Mesendoderm (in vitro differentiated cells): ENCODE data around the gene ZNF641.
"Not testable (repeated sequence)": the region's sequence is repeated elsewhere in the genome, so short reads cannot be mapped to it uniquely, and the experiment has no call there.

ENCODE experiments used
- DNase-seq: peaks from one replicate; pipeline ENCODE4 v3.0.0; 2013
- H2AK5ac ChIP-seq: 2 replicates; pipeline ENCODE4 v1.6.1; 2013; ENCODE audit warnings: low read length, inconsistent platforms
- H2BK120ac ChIP-seq: 2 replicates; pipeline ENCODE4 v1.6.1; 2013; ENCODE audit warnings: low read depth, mild to moderate bottlenecking, low read length, moderate library complexity, mixed read lengths
- H2BK15ac ChIP-seq: replicated peaks from 2 replicates; pipeline ENCODE4 v1.6.1; 2013; ENCODE audit warnings: low read depth, mild to moderate bottlenecking, moderate library complexity
- H2BK5ac ChIP-seq: 2 replicates; pipeline ENCODE4 v1.6.1; 2013; ENCODE audit warnings: low read length, inconsistent platforms
- H3K18ac ChIP-seq: 2 replicates; pipeline ENCODE4 v1.6.1; 2013; ENCODE audit warnings: mild to moderate bottlenecking, low read length, mixed read lengths
- H3K23ac ChIP-seq: one replicate; pipeline ENCODE4 v1.6.1; 2013; ENCODE audit warnings: low read length
- H3K27ac ChIP-seq: 2 replicates; pipeline ENCODE4 v1.5.1; 2013; ENCODE audit warnings: low read depth, mild to moderate bottlenecking, inconsistent platforms, low read length, moderate library complexity
- H3K27me3 ChIP-seq: 2 replicates; pipeline ENCODE4 v1.6.1; 2013; ENCODE audit warnings: low read length, control low read depth, mild to moderate bottlenecking, inconsistent platforms; ENCODE audit not compliant: insufficient read depth, poor library complexity
- H3K36me3 ChIP-seq: 2 replicates; pipeline ENCODE4 v1.6.1; 2013; ENCODE audit warnings: low read length, inconsistent platforms; ENCODE audit not compliant: control insufficient read depth, insufficient read depth
- H3K4ac ChIP-seq: one replicate; pipeline ENCODE4 v1.6.1; 2013; ENCODE audit warnings: low read depth, mild to moderate bottlenecking, low read length, moderate library complexity
- H3K4me1 ChIP-seq: 2 replicates; pipeline ENCODE4 v1.6.1; 2013; ENCODE audit warnings: low read depth, low read length, inconsistent platforms; ENCODE audit not compliant: control insufficient read depth
- H3K4me2 ChIP-seq: 2 replicates; pipeline ENCODE4 v1.6.1; 2013; ENCODE audit warnings: low read length
- H3K4me3 ChIP-seq: 2 replicates; pipeline ENCODE4 v1.5.1; 2013; ENCODE audit warnings: mild to moderate bottlenecking, low read length
- H3K56ac ChIP-seq: one replicate; pipeline ENCODE4 v1.6.1; 2013; ENCODE audit warnings: low read length
- H3K79me1 ChIP-seq: 2 replicates; pipeline ENCODE4 v1.6.1; 2013; ENCODE audit warnings: low read length, inconsistent platforms
- H3K79me2 ChIP-seq: 2 replicates; pipeline ENCODE4 v1.6.1; 2013; ENCODE audit warnings: mild to moderate bottlenecking, low read length; ENCODE audit not compliant: control insufficient read depth, insufficient read depth
- H3K9ac ChIP-seq: 2 replicates; pipeline ENCODE4 v1.6.1; 2013; ENCODE audit warnings: low read length, inconsistent platforms
- H4K5ac ChIP-seq: one replicate; pipeline ENCODE4 v1.6.1; 2013; ENCODE audit warnings: low read length
- H4K8ac ChIP-seq: one replicate; pipeline ENCODE4 v1.6.1; 2013; ENCODE audit warnings: low read depth, mild to moderate bottlenecking, control low read depth, low read length, moderate library complexity
- WGBS: extraction: QIAGEN DNeasy Blood & Tissue Kit; methylation state at CpG from one replicate; pipeline ENCODE4 v1.1.7; 2013; ENCODE audit warnings: low lambda C conversion rate, missing lambda C conversion rate; ENCODE audit not compliant: insufficient coverage; ENCODE audit errors: extremely low coverage; 5-methylcytosine and 5-hydroxymethylcytosine counted together

ZNF641 gene

DNA sequence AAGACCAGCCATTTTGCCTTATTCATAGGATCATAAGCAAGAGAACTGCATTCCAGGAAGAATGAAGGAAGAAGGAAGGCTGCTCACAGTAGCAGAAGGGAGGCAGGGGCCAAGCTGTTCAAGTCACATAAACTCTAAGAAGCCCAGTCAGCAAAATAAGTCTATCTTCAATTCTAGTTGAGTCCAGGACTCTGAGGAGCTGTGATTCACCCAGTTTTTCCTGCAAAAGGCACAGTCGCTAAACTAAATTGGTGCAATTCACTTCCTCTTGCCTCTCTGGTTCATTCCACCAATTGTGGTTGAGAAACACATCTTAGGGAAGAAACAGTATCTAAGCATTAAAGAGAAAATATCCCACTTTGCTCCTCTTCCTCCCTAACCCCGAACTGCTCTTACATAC, 9.8 kb downstream of the ZNF641 start:
- H3K79me2 ChIP-seq: no peaks in the 10 kb centered on the region
- no peak overlapping the region for H3K9ac ChIP-seq
- H4K8ac ChIP-seq: no peak overlapping the region
- peaks cover 2% of the 10 kb centered on the region for H3K36me3 ChIP-seq
- H3K4me1 ChIP-seq: no peaks in the 10 kb centered on the region
- no peak overlapping the region for H3K4me3 ChIP-seq
- no peak overlapping the region for H3K4ac ChIP-seq
- WGBS: no CpG with 5 or more reads among the region's 2 CpGs
- H3K23ac ChIP-seq: no peak overlapping the region
- H3K56ac ChIP-seq: no peak overlapping the region
- no peak overlapping the region for H3K4me2 ChIP-seq
- H3K18ac ChIP-seq: no peak overlapping the region
- no peak overlapping the region for H2BK15ac ChIP-seq
- no peak overlapping the region for H4K5ac ChIP-seq
- H3K79me1 ChIP-seq: no peaks in the 10 kb centered on the region
- no peak overlapping the region for H2BK120ac ChIP-seq
- no peak overlapping the region for H3K27ac ChIP-seq
- H2BK5ac ChIP-seq: no peak overlapping the region
- H2AK5ac ChIP-seq: no peak overlapping the region
- no peak for DNase-seq
- H3K27me3 ChIP-seq: no peaks in the 10 kb centered on the region

DNA sequence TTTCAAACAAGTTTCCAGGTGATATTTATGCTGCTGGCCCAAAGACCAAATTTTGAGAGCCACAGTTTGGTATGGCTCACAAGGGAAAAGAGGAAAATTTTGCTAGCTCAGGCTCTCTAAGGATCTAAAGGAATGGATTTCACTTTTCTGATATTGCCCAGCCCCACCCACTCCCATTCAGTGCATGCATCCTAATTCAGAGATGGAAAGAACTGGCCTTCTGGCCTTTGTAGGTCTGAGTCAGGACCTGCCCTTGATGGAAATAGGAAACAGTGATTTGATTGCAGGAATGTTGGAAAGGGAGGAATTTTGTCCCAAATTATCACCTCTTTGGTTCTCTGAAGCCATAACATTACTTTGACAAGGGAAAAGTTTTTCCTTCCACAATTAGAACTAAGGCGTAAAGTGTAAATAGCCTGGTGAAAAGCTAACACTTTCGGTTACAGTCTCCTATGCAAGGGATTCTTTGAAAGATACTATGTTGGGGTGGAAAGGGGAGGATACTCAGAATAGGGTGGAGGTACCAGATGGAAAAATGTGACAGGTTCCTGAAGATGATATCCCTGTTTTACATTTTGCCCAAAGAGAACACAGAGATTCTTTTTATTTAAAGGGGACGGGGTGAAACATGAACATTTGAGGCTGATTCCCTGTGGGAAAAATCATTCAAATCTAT, 11.1 kb downstream of the ZNF641 start:
- no peaks in the 10 kb centered on the region for H3K4me1 ChIP-seq
- no peak overlapping the region for H3K9ac ChIP-seq
- H4K5ac ChIP-seq: no peak overlapping the region
- no peak overlapping the region for H3K27ac ChIP-seq
- H2BK15ac ChIP-seq: no peak overlapping the region
- H3K56ac ChIP-seq: no peak overlapping the region
- H3K79me2 ChIP-seq: no peaks in the 10 kb centered on the region
- peaks cover 2% of the 10 kb centered on the region for H3K36me3 ChIP-seq
- H4K8ac ChIP-seq: no peak overlapping the region
- H2AK5ac ChIP-seq: no peak overlapping the region
- no peak overlapping the region for H3K4me3 ChIP-seq
- no peak overlapping the region for H2BK120ac ChIP-seq
- no peak for DNase-seq
- no CpG with 5 or more reads among the region's 3 CpGs for WGBS
- H3K23ac ChIP-seq: no peak overlapping the region
- no peak overlapping the region for H3K18ac ChIP-seq
- no peaks in the 10 kb centered on the region for H3K79me1 ChIP-seq
- H2BK5ac ChIP-seq: no peak overlapping the region
- no peak overlapping the region for H3K4me2 ChIP-seq
- H3K4ac ChIP-seq: no peak overlapping the region
- no peaks in the 10 kb centered on the region for H3K27me3 ChIP-seq

DNA sequence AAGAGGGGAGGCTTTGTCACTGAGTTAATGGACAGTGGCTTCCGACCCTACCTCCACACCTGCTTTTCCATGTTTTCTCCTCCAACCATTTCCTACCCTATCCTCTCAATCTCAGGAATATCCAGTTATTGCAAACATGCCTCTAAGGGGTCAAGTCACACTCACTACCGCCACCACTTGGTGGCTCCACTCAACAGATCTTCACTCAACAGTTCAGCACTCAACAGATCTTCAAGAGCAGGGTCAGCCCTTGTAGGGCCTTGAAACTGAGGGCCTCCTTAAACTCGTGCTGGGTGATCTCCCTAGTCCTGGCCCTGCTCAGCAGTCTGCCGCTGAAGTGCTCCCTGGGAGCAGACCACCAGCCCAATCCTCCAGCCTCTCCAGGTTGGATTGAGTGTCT, 14.2 kb downstream of the ZNF641 start:
- Histone ChIP-seq H3K9ac (no peak overlapping the region), H3K4me2 (no peak overlapping the region), H3K36me3 (no peaks in the 10 kb centered on the region), H4K8ac (no peak overlapping the region), H2BK5ac (no peak overlapping the region), H3K23ac (no peak overlapping the region), H2BK120ac (no peak overlapping the region), H3K4me3 (no peak overlapping the region), H3K27ac (no peak overlapping the region), H3K4ac (no peak overlapping the region), H3K79me1 (no peaks in the 10 kb centered on the region), H3K56ac (no peak overlapping the region), H3K4me1 (no peaks in the 10 kb centered on the region), H4K5ac (no peak overlapping the region), H3K27me3 (no peaks in the 10 kb centered on the region), H3K18ac (no peak overlapping the region), H3K79me2 (no peaks in the 10 kb centered on the region), H2AK5ac (no peak overlapping the region), H2BK15ac (no peak overlapping the region)
- WGBS: no CpG with 5 or more reads among the region's 4 CpGs
- peak; percentile 40 for DNase-seq

DNA sequence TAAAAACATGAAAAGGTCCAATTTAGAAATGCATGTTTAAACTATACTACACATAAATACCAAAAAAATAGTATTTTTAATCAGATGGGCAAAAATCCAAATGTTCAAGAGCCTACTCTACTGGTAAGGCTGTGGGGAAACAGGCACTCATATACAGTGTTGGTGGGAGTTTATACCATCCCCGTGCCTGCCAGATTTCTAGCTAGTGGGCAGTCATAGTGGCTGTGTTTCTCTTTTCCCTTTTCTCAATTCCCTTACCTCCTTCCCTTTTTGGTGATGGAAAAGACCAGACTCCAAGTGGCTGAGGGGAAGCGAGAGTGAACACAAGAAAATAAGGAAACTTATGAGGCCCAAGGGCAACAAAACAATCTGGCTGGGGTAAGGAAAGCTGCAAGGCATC, 14.7 kb downstream of the ZNF641 start:
- no peak overlapping the region for H2BK15ac ChIP-seq
- no peaks in the 10 kb centered on the region for H3K79me2 ChIP-seq
- no peaks in the 10 kb centered on the region for H3K36me3 ChIP-seq
- H3K27me3 ChIP-seq: no peaks in the 10 kb centered on the region
- no peak overlapping the region for H3K56ac ChIP-seq
- H3K27ac ChIP-seq: no peak overlapping the region
- H4K8ac ChIP-seq: no peak overlapping the region
- H3K4ac ChIP-seq: no peak overlapping the region
- WGBS: no CpG with 5 or more reads among the region's 2 CpGs
- H3K79me1 ChIP-seq: no peaks in the 10 kb centered on the region
- H3K9ac ChIP-seq: no peak overlapping the region
- no peaks in the 10 kb centered on the region for H3K4me1 ChIP-seq
- H3K18ac ChIP-seq: no peak overlapping the region
- no peak overlapping the region for H3K4me3 ChIP-seq
- H2BK120ac ChIP-seq: no peak overlapping the region
- no peak overlapping the region for H3K23ac ChIP-seq
- H4K5ac ChIP-seq: no peak overlapping the region
- H2BK5ac ChIP-seq: no peak overlapping the region
- no peak overlapping the region for H3K4me2 ChIP-seq
- no peak overlapping the region for H2AK5ac ChIP-seq
- DNase-seq: no peak

DNA sequence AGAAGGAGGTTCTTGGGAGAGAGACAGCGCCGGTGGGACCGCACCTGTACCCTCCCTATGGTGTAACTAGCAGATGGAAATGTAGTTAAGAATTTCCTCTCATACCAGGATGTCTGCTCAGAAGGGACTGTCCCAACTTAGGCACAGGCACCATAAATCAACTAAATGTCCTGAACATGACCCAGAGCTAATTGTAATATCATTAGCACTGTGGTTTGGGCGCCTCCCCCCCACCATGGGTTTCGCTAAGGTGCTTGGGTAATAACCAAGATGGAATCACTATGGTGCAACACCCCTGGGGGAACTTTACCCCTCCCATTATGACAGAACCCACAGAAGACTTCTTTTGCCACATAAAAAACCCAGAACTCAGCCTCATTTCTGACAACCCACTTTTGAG, 15.9 kb downstream of the ZNF641 start:
- H3K79me2 ChIP-seq: no peaks in the 10 kb centered on the region
- no peak overlapping the region for H3K56ac ChIP-seq
- H3K9ac ChIP-seq: no peak overlapping the region
- no peak overlapping the region for H3K18ac ChIP-seq
- H4K5ac ChIP-seq: no peak overlapping the region
- no peak overlapping the region for H2BK15ac ChIP-seq
- H3K4ac ChIP-seq: no peak overlapping the region
- H3K36me3 ChIP-seq: no peaks in the 10 kb centered on the region
- no peak overlapping the region for H4K8ac ChIP-seq
- no peak overlapping the region for H3K4me2 ChIP-seq
- H3K27me3 ChIP-seq: no peaks in the 10 kb centered on the region
- H2BK120ac ChIP-seq: no peak overlapping the region
- WGBS: no CpG with 5 or more reads among the region's 5 CpGs
- no peak overlapping the region for H2BK5ac ChIP-seq
- no peaks in the 10 kb centered on the region for H3K79me1 ChIP-seq
- no peaks in the 10 kb centered on the region for H3K4me1 ChIP-seq
- no peak overlapping the region for H3K4me3 ChIP-seq
- no peak overlapping the region for H3K27ac ChIP-seq
- no peak overlapping the region for H2AK5ac ChIP-seq
- H3K23ac ChIP-seq: no peak overlapping the region
- DNase-seq: no peak

DNA sequence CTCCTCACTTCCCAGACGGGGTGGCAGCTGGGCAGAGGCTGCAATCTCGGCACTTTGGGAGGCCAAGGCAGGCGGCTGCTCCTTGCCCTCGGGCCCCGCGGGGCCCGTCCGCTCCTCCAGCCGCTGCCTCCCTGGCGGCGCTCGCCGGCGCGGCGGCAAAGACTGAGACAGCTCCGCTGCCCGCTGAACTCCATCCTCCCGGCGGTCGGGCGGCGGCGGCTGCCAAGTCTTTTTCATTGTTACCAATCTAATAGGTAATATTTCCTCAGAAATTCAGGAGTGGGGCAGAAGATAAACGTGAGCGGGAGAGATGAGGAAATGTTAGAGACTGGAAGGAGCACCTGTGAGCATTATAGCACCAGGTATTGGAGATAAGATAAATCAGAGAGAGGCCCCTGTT, 17.0 kb downstream of the ZNF641 start:
- not testable (repeated sequence) for H3K36me3 ChIP-seq, H3K18ac ChIP-seq, H3K56ac ChIP-seq, H2BK120ac ChIP-seq, DNase-seq, H3K79me1 ChIP-seq, H2BK5ac ChIP-seq, H3K9ac ChIP-seq, H3K79me2 ChIP-seq, H2AK5ac ChIP-seq, H3K27ac ChIP-seq, H3K4me3 ChIP-seq, H4K5ac ChIP-seq, H2BK15ac ChIP-seq, H3K4me2 ChIP-seq, H3K4me1 ChIP-seq, H3K23ac ChIP-seq, H4K8ac ChIP-seq, H3K4ac ChIP-seq, H3K27me3 ChIP-seq
- WGBS: no CpG with 5 or more reads among the region's 26 CpGs
